Stimulated activated CD4-positive, alpha-beta T cell treated with anti-CD3 and anti-CD28 coated beads, Interleukin-15, amount 100 ng/mL, for 48 hours (primary cell): ENCODE measurements around the gene ADPRH.
A peak's percentile ranks its signal among the peaks of the same experiment; 100 is the strongest.

Experiments used
- DNase-seq, 2 donors: peaks; one replicate each; pipeline ENCODE4 v3.0.0-alpha.2; 2020; ENCODE audit warnings: low read depth in 2 of 2

ADPRH gene

GRCh38 chr3:119597548-119598288, 18.4 kb downstream of the ADPRH start, which contains the start of gene PLA1A:
PLA1A (plus strand) TSS chr3:119597885; CDS start chr3:119597914, 29 bp downstream.
- DNase-seq, result no peak

- DNase-seq, result no peak
Measured at GRCh38 chr3:119598410-119599098, 19.3 kb downstream of the ADPRH start.

- DNase-seq, result no peak
Measured at GRCh38 chr3:119599558-119600174, 20.4 kb downstream of the ADPRH start.

GRCh38 chr3:119600732-119601131, 21.4 kb downstream of the ADPRH start:
- DNase-seq, result peak in 1 of 2 donors; percentile 29

- no peak for DNase-seq
Measured at GRCh38 chr3:119601154-119601553, 21.9 kb downstream of the ADPRH start.

GRCh38 chr3:119602676-119603075, 23.4 kb downstream of the ADPRH start:
- DNase-seq, result no peak

- no peak for DNase-seq
Measured at GRCh38 chr3:119604878-119605277, 25.6 kb downstream of the ADPRH start.

- no peak for DNase-seq
Measured at GRCh38 chr3:119608405-119609000, 29.2 kb downstream of the ADPRH start.

- no peak for DNase-seq
Measured at GRCh38 chr3:119609301-119609700, 30.0 kb downstream of the ADPRH start.

GRCh38 chr3:119611664-119612063, 32.4 kb downstream of the ADPRH start:
- DNase-seq, result no peak

- DNase-seq, result no peak
Measured at GRCh38 chr3:119613201-119613600, 33.9 kb downstream of the ADPRH start.

- DNase-seq, result no peak
Measured at GRCh38 chr3:119613872-119614271, 34.6 kb downstream of the ADPRH start.

- no peak for DNase-seq
Measured at GRCh38 chr3:119616056-119616455, 36.8 kb downstream of the ADPRH start.

GRCh38 chr3:119619094-119619493, 39.8 kb downstream of the ADPRH start:
- no peak for DNase-seq

- DNase-seq, result no peak
Measured at GRCh38 chr3:119620899-119621298, 41.6 kb downstream of the ADPRH start.

- DNase-seq, result no peak
Measured at GRCh38 chr3:119624002-119624720, 44.9 kb downstream of the ADPRH start.

GRCh38 chr3:119625451-119626153, 46.3 kb downstream of the ADPRH start:
- DNase-seq, result no peak

GRCh38 chr3:119626196-119626595, 46.9 kb downstream of the ADPRH start:
- DNase-seq, result no peak

GRCh38 chr3:119627461-119627860, 48.2 kb downstream of the ADPRH start:
- DNase-seq, result no peak

GRCh38 chr3:119628390-119628789, 49.1 kb downstream of the ADPRH start:
- no peak for DNase-seq

GRCh38 chr3:119628816-119629445, 49.6 kb downstream of the ADPRH start:
- DNase-seq, result no peak
